ENCODE results near the gene HYOU1.

HYOU1 gene

DNA sequence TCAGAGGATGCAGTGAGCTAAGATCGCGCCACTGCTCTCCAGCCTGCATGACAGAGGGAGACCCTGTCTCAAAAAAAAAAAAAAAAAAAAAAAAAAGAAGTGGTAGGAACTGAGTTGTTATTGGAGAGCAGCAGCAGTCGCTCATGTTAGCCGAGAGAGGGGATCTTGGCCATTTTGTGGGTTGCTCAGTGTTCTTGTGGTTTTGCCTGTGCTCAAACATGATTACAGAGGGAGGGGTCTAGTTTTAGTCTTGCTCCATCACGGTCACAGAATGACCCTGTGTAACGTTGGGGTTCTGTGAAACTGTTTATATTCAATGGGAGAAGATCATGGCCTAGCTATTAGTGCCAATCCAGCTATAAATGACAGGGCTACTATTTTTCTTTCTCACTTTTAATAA is 42.7 kb upstream of the HYOU1 start:
- Histone ChIP-seq H3F3A (ENCODE audit: insufficient read depth, low read length) (no peaks in the 10 kb centered on the region; the same call in 1 of the 2 replicates), H3K4me3 (ENCODE audit: low read depth, low read length, poor library complexity, severe bottlenecking) (peak overlapping the region; percentile 98), H4K20me1 (ENCODE audit: insufficient read depth, low read length) (no peaks in the 10 kb centered on the region), H3K9me3 (ENCODE audit: low read length) (no peaks in the 10 kb centered on the region), H3K36me3 (ENCODE audit: insufficient read depth, low read length) (peaks cover 36% of the 10 kb centered on the region), H3K4me2 (ENCODE audit: low read length) (peak overlapping the region; percentile 97; the same call in 1 of the 2 replicates), H2AFZ (ENCODE audit: low read length) (no peak overlapping the region), H3K9ac (ENCODE audit: low read length) (no peak overlapping the region; the same call in 1 of the 2 replicates), H3K27ac (ENCODE audit: low read depth, low read length, poor library complexity, severe bottlenecking) (peak overlapping the region; percentile 36), H3K4me1 (ENCODE audit: insufficient read depth, low read length, severe bottlenecking) (peaks cover 47% of the 10 kb centered on the region), H3K79me2 (ENCODE audit: insufficient read depth, low read length) (peaks cover 4% of the 10 kb centered on the region; the same call in 1 of the 2 replicates), H3K27me3 (ENCODE audit: insufficient read depth, low read length) (no peaks in the 10 kb centered on the region), H3K9me2 (ENCODE audit: low read depth, low read length) (no peaks in the 10 kb centered on the region)
- TF ChIP-seq, protein P1, sequence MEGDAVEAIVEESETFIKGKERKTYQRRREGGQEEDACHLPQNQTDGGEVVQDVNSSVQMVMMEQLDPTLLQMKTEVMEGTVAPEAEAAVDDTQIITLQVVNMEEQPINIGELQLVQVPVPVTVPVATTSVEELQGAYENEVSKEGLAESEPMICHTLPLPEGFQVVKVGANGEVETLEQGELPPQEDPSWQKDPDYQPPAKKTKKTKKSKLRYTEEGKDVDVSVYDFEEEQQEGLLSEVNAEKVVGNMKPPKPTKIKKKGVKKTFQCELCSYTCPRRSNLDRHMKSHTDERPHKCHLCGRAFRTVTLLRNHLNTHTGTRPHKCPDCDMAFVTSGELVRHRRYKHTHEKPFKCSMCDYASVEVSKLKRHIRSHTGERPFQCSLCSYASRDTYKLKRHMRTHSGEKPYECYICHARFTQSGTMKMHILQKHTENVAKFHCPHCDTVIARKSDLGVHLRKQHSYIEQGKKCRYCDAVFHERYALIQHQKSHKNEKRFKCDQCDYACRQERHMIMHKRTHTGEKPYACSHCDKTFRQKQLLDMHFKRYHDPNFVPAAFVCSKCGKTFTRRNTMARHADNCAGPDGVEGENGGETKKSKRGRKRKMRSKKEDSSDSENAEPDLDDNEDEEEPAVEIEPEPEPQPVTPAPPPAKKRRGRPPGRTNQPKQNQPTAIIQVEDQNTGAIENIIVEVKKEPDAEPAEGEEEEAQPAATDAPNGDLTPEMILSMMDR (IDR thresholded peaks at IDR 0.05; ENCODE audit: low read length): no peak
- TF ChIP-seq EZH2 (IDR thresholded peaks at IDR 0.05; ENCODE audit: borderline replicate concordance, low read length): no peak

DNA sequence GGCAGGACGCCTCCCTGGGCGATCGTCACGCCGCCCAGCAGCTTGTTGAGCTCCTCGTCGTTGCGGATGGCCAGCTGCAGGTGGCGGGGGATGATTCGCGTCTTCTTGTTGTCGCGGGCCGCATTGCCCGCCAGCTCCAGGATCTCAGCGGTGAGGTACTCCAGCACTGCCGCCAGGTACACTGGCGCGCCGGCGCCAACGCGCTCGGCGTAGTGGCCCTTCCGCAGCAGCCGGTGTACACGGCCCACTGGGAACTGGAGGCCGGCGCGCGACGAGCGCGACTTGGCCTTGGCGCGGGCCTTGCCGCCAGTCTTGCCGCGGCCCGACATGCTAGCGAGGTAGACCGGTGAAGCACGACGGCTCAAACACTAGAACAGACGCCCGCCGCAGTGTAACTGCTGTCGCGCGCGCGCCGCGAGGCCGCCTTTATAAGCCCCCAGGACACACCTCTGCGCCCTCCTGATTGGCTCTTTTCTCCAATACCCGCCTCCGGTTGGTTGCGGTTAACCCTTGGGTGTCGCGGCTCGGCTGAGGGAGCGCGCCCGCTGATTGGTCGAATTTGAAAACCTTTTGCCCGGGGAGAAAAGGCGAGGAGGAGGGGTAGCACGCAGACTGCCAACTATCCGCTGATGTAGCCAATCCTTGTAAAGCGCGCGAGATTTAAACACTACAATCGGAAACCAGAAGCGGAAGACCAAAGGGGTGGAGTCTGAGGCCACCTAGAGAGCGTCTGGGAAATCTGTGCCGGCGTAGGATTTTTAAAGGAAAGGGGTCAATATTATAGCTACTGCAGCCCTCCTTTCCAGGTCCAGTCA is 38.3 kb upstream of the HYOU1 start:
- Histone ChIP-seq H3K4me2 (ENCODE audit: low read length) (peak overlapping the region; percentile 97), H3K9me2 (ENCODE audit: low read depth, low read length) (no peaks in the 10 kb centered on the region), H3K36me3 (ENCODE audit: insufficient read depth, low read length) (peaks cover 75% of the 10 kb centered on the region), H3K27me3 (ENCODE audit: insufficient read depth, low read length) (no peaks in the 10 kb centered on the region), H3K9ac (ENCODE audit: low read length) (peak overlapping the region; percentile 100), H3K4me3 (ENCODE audit: low read depth, low read length, poor library complexity, severe bottlenecking) (peak overlapping the region; percentile 100), H3F3A (ENCODE audit: insufficient read depth, low read length) (peaks cover 3% of the 10 kb centered on the region), H3K9me3 (ENCODE audit: low read length) (no peaks in the 10 kb centered on the region), H2AFZ (ENCODE audit: low read length) (no peak overlapping the region), H3K79me2 (ENCODE audit: insufficient read depth, low read length) (peaks cover 18% of the 10 kb centered on the region), H3K27ac (ENCODE audit: low read depth, low read length, poor library complexity, severe bottlenecking) (peak overlapping the region; percentile 86), H4K20me1 (ENCODE audit: insufficient read depth, low read length) (no peaks in the 10 kb centered on the region), H3K4me1 (ENCODE audit: insufficient read depth, low read length, severe bottlenecking) (peaks cover 44% of the 10 kb centered on the region)
- TF ChIP-seq EZH2 (IDR thresholded peaks at IDR 0.05; ENCODE audit: borderline replicate concordance, low read length): no peak
- TF ChIP-seq, protein P1 (IDR thresholded peaks at IDR 0.05; ENCODE audit: low read length): no peak

DNA sequence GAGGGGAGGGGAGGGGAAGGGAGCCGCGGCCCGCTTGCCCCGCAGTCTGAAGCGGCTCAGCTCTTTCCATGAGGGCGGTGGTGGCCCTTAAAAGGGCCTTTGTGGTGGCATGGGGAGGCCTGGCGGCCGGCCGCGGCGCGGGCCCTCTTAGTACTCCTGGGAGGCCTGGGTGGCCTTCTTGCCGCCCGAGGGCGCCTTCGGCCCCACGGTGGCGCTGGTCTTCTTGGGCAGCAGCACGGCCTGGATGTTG is 37.7 kb upstream of the HYOU1 start:
- Histone ChIP-seq H3K27me3 (ENCODE audit: insufficient read depth, low read length) (no peaks in the 10 kb centered on the region), H3K27ac (ENCODE audit: low read depth, low read length, poor library complexity, severe bottlenecking) (peak overlapping the region; percentile 86), H3K9ac (ENCODE audit: low read length) (peak overlapping the region; percentile 100), H3K79me2 (ENCODE audit: insufficient read depth, low read length) (peaks cover 18% of the 10 kb centered on the region), H3K9me3 (ENCODE audit: low read length) (no peaks in the 10 kb centered on the region), H3K4me2 (ENCODE audit: low read length) (peak overlapping the region; percentile 97), H3K9me2 (ENCODE audit: low read depth, low read length) (no peaks in the 10 kb centered on the region), H2AFZ (ENCODE audit: low read length) (no peak overlapping the region), H3K4me3 (ENCODE audit: low read depth, low read length, poor library complexity, severe bottlenecking) (peak overlapping the region; percentile 100), H3K4me1 (ENCODE audit: insufficient read depth, low read length, severe bottlenecking) (peaks cover 39% of the 10 kb centered on the region), H3F3A (ENCODE audit: insufficient read depth, low read length) (peaks cover 3% of the 10 kb centered on the region), H3K36me3 (ENCODE audit: insufficient read depth, low read length) (peaks cover 75% of the 10 kb centered on the region), H4K20me1 (ENCODE audit: insufficient read depth, low read length) (no peaks in the 10 kb centered on the region)
- TF ChIP-seq, protein P1 (IDR thresholded peaks at IDR 0.05; ENCODE audit: low read length): peak; percentile 45
- no peak for TF ChIP-seq EZH2 (IDR thresholded peaks at IDR 0.05; ENCODE audit: borderline replicate concordance, low read length)

All from OCI-LY1 (cell line).